SK-N-SH treated with all-trans-retinoic acid at 6 μM for 48 hours (cell line): Measurements from ENCODE around the gene CIZ1.

ENCODE experiments used
- ATAC-seq: fragments of 200-7000 bp; cut with Tn5 transposase; 3 replicates; pipeline ENCODE4 v1.9.1; 2020; ENCODE audit warnings: mild to moderate bottlenecking, moderate library complexity
- ARNTL ChIP-seq: fragments of 450-650 bp; formaldehyde crosslinking; IDR thresholded peaks from 2 replicates; pipeline ENCODE4 v1.5.0; 2020; ENCODE audit warnings: low read depth, mild to moderate bottlenecking, moderate library complexity, borderline replicate concordance
- BACH2 ChIP-seq: fragments of 250-450 bp; sonication (Bioruptor Pico); IDR thresholded peaks from 2 replicates; pipeline ENCODE4 v1.9.0; 2021; ENCODE audit warnings: mild to moderate bottlenecking, borderline replicate concordance
- ESRRG ChIP-seq: fragments of 250-450 bp; sonication (Bioruptor Pico); IDR thresholded peaks from 2 replicates; pipeline ENCODE4 v1.6.1; 2021; ENCODE audit warnings: mild to moderate bottlenecking
- GLIS3 ChIP-seq: fragments of 250-450 bp; sonication (Bioruptor Pico); IDR thresholded peaks from 2 replicates; pipeline ENCODE4 v1.5.0; 2020; ENCODE audit warnings: mild to moderate bottlenecking, moderate library complexity
- ISL1 ChIP-seq: fragments of 250-450 bp; sonication (Bioruptor Pico); IDR thresholded peaks from 2 replicates; pipeline ENCODE4 v2.1.2; 2022; ENCODE audit warnings: mild to moderate bottlenecking, moderate library complexity
- OSR1 ChIP-seq: fragments of 250-450 bp; sonication (Bioruptor Pico); IDR thresholded peaks from 2 replicates; pipeline ENCODE4 v1.8.0; 2022; ENCODE audit warnings: moderate library complexity, mild to moderate bottlenecking, inconsistent platforms
- PPARA ChIP-seq: fragments of 250-450 bp; sonication (Bioruptor Pico); IDR thresholded peaks from 2 replicates; pipeline ENCODE4 v1.5.0; 2020; ENCODE audit warnings: mild to moderate bottlenecking, borderline replicate concordance
- SNAI2 ChIP-seq: fragments of 250-450 bp; sonication (Bioruptor Pico); IDR thresholded peaks from 2 replicates; pipeline ENCODE4 v1.5.0; 2020; ENCODE audit warnings: mild to moderate bottlenecking, moderate library complexity
- TCF4 ChIP-seq: fragments of 250-450 bp; sonication (Bioruptor Pico); IDR thresholded peaks from 2 replicates; pipeline ENCODE4 v1.8.0; 2021; ENCODE audit warnings: mild to moderate bottlenecking, moderate library complexity, borderline replicate concordance
- TOX ChIP-seq: fragments of 250-450 bp; sonication (Bioruptor Pico); IDR thresholded peaks from 2 replicates; pipeline ENCODE4 v1.8.0; 2021; ENCODE audit warnings: mild to moderate bottlenecking, moderate library complexity, borderline replicate concordance
- ZC3H10 ChIP-seq: fragments of 250-450 bp; sonication (Bioruptor Pico); IDR thresholded peaks from 2 replicates; pipeline ENCODE4 v1.5.1; 2021; ENCODE audit warnings: mild to moderate bottlenecking, moderate library complexity
- ZFP3 ChIP-seq: fragments of 250-450 bp; sonication (Bioruptor Pico); IDR thresholded peaks from 2 replicates; pipeline ENCODE4 v1.5.0; 2020; ENCODE audit warnings: mild to moderate bottlenecking, moderate library complexity
- ZNF565 ChIP-seq: fragments of 450-650 bp; formaldehyde crosslinking; conservative IDR thresholded peaks from 2 replicates; pipeline ENCODE4 v1.5.0; 2020; ENCODE audit warnings: low read depth, mild to moderate bottlenecking, moderate library complexity
- ZNF70 ChIP-seq: fragments of 450-650 bp; formaldehyde crosslinking; IDR thresholded peaks from 2 replicates; pipeline ENCODE4 v1.5.0; 2020; ENCODE audit warnings: mild to moderate bottlenecking, moderate library complexity
- ZNF8 ChIP-seq: fragments of 450-650 bp; formaldehyde crosslinking; IDR thresholded peaks from 2 replicates; pipeline ENCODE4 v1.5.0; 2020; ENCODE audit warnings: mild to moderate bottlenecking, moderate library complexity
- TF ChIP-seq, protein P1 (sequence below): fragments of 250-450 bp; sonication (Bioruptor Pico); IDR thresholded peaks from 2 replicates; pipeline ENCODE4 v1.5.1; 2020; ENCODE audit warnings: low read depth, mild to moderate bottlenecking, moderate library complexity
- TF ChIP-seq, protein P2 (sequence below): fragments of 250-450 bp; sonication (Bioruptor Pico); IDR thresholded peaks from 2 replicates; pipeline ENCODE4 v1.8.0; 2021; ENCODE audit warnings: low read depth, mild to moderate bottlenecking, moderate library complexity, borderline replicate concordance
- TF ChIP-seq, protein P3 (sequence below): fragments of 250-450 bp; sonication (Bioruptor Pico); IDR thresholded peaks from 2 replicates; pipeline ENCODE4 v1.8.0; 2020; ENCODE audit warnings: mild to moderate bottlenecking, moderate library complexity, borderline replicate concordance
- TF ChIP-seq, protein P4 (sequence below): fragments of 250-450 bp; sonication (Bioruptor Pico); IDR thresholded peaks from 2 replicates; pipeline ENCODE4 v1.5.0; 2020; ENCODE audit warnings: mild to moderate bottlenecking, moderate library complexity

The CIZ1 gene

DNA sequence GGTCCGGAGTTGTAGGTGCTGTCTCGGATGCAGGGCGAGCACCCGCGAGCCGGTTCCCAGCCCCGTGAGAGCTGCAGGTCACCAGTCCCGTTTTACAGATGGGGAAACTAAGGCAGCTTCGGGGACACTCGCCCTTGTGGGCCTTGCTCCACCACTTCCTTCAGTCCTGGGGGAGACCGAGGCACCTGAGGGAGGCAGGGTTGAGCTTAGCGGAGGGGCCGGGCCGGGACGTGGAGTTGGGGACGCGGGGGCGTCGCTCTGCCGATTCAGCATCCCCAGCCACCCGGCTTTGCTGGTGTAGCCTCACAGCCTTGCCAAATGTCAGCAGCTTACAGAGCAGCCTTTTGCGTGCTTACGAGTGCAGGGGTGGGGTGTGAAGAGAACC is 30.8 kb downstream of the CIZ1 start:
- ATAC-seq, result peak; percentile 37
- TF ChIP-seq ZNF8 (CRISPR knock-in tag) (no peak), ESRRG (no peak), OSR1 (CRISPR knock-in tag) (no peak), TCF4 (CRISPR knock-in tag) (no peak), ZNF565 (CRISPR knock-in tag) (no peak), SNAI2 (CRISPR knock-in tag) (no peak), ZC3H10 (no peak), ISL1 (no peak), ZFP3 (CRISPR knock-in tag) (no peak), GLIS3 (CRISPR knock-in tag) (no peak)
- TF ChIP-seq, protein P1, sequence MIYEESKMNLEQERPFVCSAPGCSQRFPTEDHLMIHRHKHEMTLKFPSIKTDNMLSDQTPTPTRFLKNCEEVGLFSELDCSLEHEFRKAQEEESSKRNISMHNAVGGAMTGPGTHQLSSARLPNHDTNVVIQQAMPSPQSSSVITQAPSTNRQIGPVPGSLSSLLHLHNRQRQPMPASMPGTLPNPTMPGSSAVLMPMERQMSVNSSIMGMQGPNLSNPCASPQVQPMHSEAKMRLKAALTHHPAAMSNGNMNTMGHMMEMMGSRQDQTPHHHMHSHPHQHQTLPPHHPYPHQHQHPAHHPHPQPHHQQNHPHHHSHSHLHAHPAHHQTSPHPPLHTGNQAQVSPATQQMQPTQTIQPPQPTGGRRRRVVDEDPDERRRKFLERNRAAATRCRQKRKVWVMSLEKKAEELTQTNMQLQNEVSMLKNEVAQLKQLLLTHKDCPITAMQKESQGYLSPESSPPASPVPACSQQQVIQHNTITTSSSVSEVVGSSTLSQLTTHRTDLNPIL (CRISPR knock-in tag), result no peak
- TF ChIP-seq, protein P2, sequence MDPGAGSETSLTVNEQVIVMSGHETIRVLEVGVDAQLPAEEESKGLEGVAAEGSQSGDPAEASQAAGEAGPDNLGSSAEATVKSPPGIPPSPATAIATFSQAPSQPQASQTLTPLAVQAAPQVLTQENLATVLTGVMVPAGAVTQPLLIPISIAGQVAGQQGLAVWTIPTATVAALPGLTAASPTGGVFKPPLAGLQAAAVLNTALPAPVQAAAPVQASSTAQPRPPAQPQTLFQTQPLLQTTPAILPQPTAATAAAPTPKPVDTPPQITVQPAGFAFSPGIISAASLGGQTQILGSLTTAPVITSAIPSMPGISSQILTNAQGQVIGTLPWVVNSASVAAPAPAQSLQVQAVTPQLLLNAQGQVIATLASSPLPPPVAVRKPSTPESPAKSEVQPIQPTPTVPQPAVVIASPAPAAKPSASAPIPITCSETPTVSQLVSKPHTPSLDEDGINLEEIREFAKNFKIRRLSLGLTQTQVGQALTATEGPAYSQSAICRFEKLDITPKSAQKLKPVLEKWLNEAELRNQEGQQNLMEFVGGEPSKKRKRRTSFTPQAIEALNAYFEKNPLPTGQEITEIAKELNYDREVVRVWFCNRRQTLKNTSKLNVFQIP (CRISPR knock-in tag), result no peak

- TF ChIP-seq, protein P3, sequence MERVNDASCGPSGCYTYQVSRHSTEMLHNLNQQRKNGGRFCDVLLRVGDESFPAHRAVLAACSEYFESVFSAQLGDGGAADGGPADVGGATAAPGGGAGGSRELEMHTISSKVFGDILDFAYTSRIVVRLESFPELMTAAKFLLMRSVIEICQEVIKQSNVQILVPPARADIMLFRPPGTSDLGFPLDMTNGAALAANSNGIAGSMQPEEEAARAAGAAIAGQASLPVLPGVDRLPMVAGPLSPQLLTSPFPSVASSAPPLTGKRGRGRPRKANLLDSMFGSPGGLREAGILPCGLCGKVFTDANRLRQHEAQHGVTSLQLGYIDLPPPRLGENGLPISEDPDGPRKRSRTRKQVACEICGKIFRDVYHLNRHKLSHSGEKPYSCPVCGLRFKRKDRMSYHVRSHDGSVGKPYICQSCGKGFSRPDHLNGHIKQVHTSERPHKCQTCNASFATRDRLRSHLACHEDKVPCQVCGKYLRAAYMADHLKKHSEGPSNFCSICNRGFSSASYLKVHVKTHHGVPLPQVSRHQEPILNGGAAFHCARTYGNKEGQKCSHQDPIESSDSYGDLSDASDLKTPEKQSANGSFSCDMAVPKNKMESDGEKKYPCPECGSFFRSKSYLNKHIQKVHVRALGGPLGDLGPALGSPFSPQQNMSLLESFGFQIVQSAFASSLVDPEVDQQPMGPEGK (CRISPR knock-in tag), result no peak
- TF ChIP-seq, protein P2 (CRISPR knock-in tag), result no peak
- TF ChIP-seq SNAI2 (CRISPR knock-in tag) (no peak), ARNTL (CRISPR knock-in tag) (no peak), ZNF565 (CRISPR knock-in tag) (no peak), ESRRG (no peak), ZFP3 (CRISPR knock-in tag) (no peak), BACH2 (CRISPR knock-in tag) (no peak), PPARA (no peak), ZC3H10 (no peak), ZNF8 (CRISPR knock-in tag) (no peak), ZNF70 (no peak), TOX (CRISPR knock-in tag) (no peak)
- TF ChIP-seq, protein P1 (CRISPR knock-in tag), result no peak
- TF ChIP-seq, protein P4, sequence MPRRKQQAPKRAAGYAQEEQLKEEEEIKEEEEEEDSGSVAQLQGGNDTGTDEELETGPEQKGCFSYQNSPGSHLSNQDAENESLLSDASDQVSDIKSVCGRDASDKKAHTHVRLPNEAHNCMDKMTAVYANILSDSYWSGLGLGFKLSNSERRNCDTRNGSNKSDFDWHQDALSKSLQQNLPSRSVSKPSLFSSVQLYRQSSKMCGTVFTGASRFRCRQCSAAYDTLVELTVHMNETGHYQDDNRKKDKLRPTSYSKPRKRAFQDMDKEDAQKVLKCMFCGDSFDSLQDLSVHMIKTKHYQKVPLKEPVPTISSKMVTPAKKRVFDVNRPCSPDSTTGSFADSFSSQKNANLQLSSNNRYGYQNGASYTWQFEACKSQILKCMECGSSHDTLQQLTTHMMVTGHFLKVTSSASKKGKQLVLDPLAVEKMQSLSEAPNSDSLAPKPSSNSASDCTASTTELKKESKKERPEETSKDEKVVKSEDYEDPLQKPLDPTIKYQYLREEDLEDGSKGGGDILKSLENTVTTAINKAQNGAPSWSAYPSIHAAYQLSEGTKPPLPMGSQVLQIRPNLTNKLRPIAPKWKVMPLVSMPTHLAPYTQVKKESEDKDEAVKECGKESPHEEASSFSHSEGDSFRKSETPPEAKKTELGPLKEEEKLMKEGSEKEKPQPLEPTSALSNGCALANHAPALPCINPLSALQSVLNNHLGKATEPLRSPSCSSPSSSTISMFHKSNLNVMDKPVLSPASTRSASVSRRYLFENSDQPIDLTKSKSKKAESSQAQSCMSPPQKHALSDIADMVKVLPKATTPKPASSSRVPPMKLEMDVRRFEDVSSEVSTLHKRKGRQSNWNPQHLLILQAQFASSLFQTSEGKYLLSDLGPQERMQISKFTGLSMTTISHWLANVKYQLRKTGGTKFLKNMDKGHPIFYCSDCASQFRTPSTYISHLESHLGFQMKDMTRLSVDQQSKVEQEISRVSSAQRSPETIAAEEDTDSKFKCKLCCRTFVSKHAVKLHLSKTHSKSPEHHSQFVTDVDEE (CRISPR knock-in tag), result no peak
- peak; percentile 90 for ATAC-seq
These were observed 31.4 kb downstream of the CIZ1 start, which contains the start of gene BBLN for GRCh38 chr9:128159784-128160602. Gene BBLN (plus strand): TSS chr9:128160265. CDS start chr9:128160408, 143 bp downstream.
